ENCODE data around the gene CNTN3.

The CNTN3 gene

DNA sequence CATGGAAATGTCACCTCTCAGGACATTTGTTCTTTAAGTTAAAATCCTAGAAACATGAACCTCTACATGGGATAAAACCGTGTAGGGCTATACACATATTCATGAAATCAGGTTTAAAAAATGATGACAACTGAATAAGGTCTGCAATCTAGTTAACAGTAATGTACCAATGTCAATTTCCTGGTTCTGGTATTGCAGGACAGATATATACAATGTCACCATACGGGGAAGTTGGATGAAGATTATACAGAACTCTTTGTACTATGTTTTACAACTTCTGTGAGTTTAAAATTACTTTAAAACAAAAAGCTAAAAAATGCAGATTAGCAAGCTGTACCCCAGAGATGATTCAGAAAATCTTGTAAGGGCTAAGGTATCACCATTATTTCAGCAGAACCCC lies 6.7 kb downstream of the CNTN3 start:
- no peak for DNase-seq

DNA sequence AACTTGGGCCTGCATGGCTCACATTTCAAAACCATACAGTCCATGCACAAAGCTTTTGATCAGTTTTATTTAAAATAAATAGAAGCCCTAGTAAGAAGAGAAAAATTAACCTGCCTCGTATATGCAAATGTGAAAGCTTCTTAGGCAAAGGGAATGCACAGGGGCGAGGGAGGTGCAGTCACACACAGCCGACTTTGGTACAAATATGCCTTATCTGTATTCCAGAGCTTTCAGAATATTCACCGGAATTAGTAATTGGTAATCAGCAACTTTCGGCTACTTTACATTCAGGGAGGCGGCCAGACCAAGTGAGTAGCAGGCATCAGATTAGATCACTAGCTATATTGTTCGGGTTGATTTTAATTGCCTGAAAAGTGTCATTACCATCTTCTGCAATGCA lies 7.5 kb downstream of the CNTN3 start:
- no peak for DNase-seq

DNA sequence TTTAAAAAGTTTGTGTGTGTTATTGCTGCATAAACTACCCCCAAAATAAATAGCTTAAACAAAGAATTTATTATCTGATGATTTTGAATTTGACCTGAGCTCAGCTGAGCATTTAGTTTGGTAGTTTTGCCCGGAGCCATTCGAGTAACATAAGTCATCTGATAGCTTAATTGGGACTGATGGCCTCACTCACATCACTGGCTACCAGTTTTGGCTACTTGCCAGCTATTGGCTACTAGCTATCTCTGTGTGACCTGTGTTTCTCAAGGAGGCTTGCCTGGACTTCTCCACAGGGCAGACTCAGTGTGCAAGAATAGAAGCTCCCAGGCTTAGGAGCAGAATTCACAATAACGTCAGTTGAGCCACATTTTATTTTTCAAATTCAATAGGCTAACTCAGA lies 9.0 kb downstream of the CNTN3 start:
- no peak for DNase-seq

DNA sequence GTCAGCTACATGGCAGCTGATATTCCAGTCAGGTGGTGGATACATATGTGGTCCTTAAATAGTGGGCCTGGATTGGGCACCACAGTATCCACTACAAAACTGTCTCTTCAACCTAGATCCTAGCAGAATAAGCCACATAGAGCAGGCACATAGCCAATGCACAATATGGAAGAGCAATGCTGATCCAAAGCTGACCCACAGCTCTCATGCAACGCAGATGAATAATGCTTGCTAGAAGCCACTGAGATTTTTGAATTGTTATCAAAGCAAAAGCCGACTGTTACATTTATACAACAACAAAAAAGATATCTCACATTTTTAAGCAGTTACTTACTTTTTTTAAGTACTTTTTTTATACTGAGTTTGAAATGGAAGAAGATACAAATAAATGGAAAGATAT lies 11.2 kb downstream of the CNTN3 start:
- no peak for DNase-seq

DNA sequence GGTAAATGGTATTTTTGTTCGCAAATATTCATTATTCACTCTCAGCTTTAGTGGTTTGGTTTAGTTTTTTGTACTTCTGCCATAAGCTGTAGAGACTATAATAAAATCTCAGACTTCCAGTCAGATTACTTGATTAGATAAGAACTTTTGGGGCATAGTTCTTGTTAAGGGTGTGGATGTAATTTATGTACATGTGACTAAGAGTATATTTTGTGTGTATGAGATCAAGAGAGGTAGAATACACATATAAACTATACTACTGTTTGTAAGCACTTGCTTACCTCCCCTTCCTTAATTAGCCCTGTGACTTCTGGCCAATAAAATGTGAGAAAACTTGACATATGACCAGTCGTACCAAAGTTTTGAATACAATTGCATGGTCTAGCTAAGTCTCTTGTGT lies 12.0 kb downstream of the CNTN3 start:
- no peak for DNase-seq

DNA sequence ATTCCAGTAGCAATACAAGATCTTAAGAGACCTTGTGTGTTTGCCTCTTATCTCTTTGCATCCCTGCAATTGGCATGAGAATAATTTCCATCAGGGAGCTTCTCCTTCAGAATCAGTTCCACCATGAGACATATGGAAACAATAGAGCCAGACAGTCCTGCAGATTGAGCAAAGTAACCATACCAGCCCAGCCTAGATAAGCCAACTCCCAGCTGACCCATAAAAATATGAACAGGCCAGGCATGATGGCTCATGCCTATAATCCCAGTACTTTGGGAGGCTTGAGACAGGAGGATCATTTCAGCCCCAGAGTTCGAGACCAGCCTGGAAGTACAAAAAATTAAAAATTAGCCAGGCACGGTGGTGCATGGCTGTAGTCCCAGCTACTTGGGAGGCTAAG lies 12.7 kb downstream of the CNTN3 start:
- no peak for DNase-seq

DNA sequence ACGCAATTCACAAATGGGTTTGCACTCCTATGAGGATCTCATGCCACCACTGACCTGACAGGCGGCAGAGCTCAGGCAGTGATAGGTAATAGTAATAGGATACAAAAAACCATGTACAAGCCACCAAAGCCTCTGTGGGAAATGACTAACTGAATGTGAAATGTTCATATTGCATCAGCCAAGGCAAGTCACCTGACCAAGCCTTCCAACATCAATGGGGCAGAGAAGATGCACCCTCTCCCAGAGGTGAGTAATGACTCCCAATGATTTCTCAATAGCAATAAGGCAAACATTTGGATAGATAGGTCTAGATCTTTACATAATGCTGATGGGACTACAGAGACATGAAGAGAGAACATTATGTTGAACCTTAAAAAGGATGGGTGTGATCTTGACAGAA lies 14.9 kb downstream of the CNTN3 start:
- DNase-seq, result no peak

DNA sequence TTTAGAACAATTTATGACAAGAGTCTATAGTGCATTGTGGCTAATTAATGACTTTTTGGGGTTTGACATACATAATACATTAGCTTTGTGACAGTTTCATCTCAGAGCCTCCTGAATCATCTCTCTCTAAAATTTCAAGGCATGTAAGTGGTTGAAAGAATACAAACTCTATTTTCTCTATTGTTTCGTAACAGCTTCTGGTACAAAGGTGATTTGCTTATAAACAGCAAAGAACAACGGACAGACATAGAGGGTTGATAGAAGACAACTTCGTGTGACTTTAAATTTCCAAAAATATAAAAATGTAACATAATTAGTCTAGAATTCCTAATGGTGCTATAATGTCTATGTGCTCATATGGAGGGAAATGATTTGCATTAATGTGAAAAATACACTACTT lies 21.3 kb downstream of the CNTN3 start:
- DNase-seq, result no peak

DNA sequence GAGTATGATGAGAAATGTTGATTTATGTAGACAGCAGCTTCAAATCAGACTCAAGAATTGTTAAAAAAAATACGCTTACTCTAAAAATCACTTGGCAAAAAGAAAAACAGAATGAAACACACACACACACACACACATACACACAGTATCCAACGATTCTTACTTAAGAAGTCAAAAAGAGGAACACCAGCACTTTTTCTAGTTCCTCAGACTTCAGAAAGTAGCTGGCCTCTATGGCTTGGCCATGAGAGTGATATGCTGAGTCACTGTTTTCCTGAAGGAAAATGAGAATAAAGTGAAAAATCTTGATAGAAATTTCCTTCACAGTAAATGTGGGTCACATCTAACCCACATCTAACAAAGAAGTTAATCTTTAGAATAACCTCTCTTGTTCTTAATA lies 22.1 kb downstream of the CNTN3 start:
- no peak for DNase-seq

DNA sequence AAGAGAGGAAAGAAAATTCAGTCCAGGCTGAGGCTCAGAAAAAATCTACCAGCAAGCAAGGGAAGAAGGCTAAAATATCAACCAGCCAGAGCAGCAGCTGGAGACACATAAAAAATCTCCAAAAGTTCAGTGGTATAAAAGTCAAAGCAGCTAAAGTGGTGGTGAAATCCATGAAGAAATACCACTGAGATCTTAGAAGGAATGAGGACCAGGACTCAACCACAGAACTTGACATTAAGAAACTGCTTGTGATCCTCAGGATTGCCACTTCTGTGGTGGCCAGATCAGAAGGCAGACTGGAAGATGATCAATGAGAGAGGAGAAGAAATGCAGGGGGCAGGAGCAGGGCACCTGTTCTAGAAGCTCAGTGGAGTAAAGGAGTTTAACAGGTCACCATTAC lies 22.5 kb downstream of the CNTN3 start:
- no peak for DNase-seq

DNA sequence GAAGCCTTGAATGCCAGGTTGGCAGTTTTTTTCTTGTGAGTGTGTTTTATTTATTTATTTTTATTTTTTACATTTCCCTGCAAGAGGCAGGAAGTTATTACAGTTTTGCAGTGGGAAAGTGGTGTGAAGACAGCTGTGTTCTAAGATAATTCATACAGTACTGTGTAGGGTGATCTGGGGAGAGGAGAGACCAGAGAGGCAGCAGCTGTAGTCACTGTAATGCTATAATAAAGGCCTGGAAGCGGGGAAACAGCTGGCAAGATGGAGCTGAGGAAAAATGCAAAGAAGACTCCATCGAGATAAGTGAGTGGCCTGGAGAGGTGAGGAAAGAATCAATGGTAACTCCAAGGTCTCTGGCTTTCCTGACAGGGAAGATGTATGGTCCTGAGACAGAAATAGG lies 23.1 kb downstream of the CNTN3 start:
- DNase-seq, result no peak

DNA sequence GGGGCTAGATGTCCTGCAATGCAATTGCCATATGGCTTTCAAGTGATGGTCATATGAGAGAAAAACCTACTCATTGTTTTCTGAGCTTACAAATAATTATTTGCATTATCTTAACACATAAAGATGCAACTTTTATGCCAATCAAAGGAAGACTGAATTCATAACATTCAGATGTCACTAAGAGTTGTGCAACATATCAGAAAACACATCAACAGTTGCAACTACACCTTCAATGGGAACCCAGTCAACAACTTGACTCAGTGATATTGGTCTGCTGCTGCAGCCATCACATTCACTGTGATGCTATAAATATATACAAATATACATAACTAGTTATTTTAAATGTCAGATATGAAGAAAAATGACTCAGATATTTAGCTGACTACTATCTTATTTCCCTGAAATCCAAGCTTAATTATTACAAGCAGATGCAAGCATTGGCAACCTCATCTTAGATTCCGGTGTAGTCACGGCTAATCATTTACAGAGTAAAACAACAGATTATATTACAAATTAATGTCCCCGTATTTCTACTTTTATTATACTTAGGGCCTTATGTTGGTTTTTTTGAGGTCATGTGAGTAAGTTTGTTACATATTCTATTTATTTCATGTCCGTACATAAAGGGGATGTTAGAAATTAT lies 23.7 kb downstream of the CNTN3 start:
- no peak for DNase-seq

DNA sequence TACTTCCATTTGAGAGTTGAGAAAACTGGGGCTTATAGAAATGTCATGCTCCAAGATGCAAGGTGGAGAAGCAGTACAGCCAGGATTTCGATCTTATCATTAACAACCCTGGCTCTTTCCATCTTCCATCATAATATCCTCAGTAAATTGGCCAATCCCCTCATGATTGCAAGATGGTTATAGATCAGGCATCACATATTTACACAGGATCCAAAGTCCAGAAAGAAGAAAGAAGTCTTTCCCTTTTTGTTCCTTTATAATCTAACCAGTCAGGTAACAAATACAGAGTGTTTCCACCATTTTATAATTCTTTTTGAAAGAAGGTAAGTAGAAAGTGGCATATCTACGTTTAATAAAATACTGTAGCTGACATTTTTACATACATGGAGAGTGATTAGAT lies 29.7 kb downstream of the CNTN3 start:
- no peak for DNase-seq

DNA sequence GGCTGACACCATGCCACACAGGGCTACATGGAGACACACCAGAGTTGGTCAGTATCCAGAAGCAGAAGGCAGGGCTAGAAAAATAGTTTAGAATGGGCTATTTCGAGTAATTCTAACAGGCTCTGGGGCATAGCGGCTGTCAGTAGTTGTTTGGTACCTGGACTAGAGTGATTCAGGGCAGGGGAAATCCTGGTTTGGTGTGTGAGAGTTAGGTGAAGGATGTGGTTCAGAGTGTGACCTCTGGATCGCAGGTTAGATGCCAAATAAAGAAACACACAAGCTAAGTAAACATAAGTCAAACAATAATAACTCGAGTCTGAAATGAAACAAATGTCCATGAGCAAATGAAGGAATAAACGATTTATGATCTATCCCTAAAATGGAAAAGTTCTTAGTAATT lies 31.5 kb downstream of the CNTN3 start:
- DNase-seq, result no peak

DNA sequence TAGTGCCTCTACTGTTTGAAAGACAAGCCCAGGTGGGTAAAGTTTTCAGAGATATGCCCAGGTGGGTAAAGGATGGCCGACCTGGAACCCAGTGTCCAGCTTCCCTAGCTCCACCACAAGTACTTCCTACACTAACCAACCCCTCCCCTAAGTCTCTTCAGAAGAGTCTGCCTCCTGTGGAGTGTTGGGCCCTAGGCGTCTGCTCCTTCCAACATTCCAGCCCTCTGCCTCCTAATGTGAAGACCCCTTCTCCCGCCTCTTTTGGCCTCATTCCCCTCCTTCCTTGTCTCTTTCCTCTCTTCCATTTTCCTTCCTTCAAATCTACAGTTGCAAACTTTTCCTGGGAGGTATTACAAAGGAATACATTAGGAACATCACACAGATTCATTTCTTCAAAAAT lies 38.6 kb downstream of the CNTN3 start:
- DNase-seq, result no peak

DNA sequence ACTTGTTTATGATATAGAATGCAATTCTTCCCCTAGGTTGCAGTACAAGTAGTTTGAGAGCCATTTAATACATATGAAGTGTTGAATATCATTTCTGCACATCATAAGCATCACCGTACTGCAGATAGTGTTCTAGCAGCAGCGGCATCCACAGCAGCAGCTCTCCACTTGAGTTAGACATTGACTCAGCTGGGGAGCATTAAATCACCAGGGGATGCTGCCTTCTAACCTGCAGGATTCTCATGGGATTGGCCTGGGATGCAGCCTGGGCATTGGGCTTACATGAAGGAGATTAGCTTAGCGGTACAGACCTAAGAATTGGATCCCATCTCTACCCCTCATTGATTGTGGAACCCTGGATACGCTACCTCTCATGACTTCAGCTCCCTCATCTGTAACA lies 43.3 kb downstream of the CNTN3 start:
- no peak for DNase-seq

All from right forelimb (tissue), 1 donor.